PC-3 (cell line): ENCODE data around the gene DYNLRB2. TPM values are rescaled to one million over a fixed set of nuclear protein-coding genes. Genes with fewer than 3 reads are reported as not detected.
A peak's percentile ranks its signal among the peaks of the same experiment; 100 is the strongest.

Source experiments
- ATAC-seq: fragments of 200-7000 bp; cut with Tn5 transposase; 2 replicates; pipeline ENCODE4 v1.9.1; 2020; ENCODE audit warnings: mild to moderate bottlenecking, moderate library complexity
- BruUV-seq: library from RNA; stranded (reverse); fragments of 400-500 nt; replicated peaks from 2 replicates; lab custom pipeline; 2021; lab: Mats Ljungman, UMichigan
- CTCF ChIA-PET: fragments of 300-600 bp; sonication (Branson Sonifier 250); formaldehyde crosslinking; loops from one replicate; lab custom pipeline; 2022; ENCODE audit warnings: antibody characterized with exemption; lab: Charles Lee
- POLR2A ChIA-PET: fragments of 300-600 bp; sonication (Branson Sonifier 250); formaldehyde crosslinking; loops from one replicate; lab custom pipeline; 2022; ENCODE audit warnings: antibody characterized with exemption; ENCODE audit not compliant: unreplicated experiment; lab: Charles Lee
- DNase-seq: peaks from one replicate; pipeline ENCODE4 v3.0.0-alpha.2; 2015
- H2AFZ ChIP-seq: fragments of 300-600 bp; sonication (generic); 2 replicates; pipeline ENCODE4 v1.6.0; 2016; ENCODE audit warnings: antibody characterized with exemption, low read length
- H3F3A ChIP-seq: fragments of 300-600 bp; sonication (generic); one replicate; pipeline ENCODE4 v1.6.0; 2017; ENCODE audit warnings: antibody characterized with exemption, low read length, control low read depth, mild to moderate bottlenecking; ENCODE audit not compliant: unreplicated experiment
- H3K27ac ChIP-seq: fragments of 300-600 bp; sonication (generic); 2 replicates; pipeline ENCODE4 v1.5.1; 2016; ENCODE audit warnings: mild to moderate bottlenecking, low read length
- H3K27me3 ChIP-seq: fragments of 300-600 bp; sonication (generic); 2 replicates; pipeline ENCODE4 v1.6.1; 2016; ENCODE audit warnings: low read length, mixed read lengths
- H3K36me3 ChIP-seq: fragments of 300-600 bp; sonication (generic); 2 replicates; pipeline ENCODE4 v1.6.1; 2016; ENCODE audit warnings: low read depth, mixed run types, low read length, mixed read lengths
- H3K4me1 ChIP-seq: fragments of 300-600 bp; sonication (generic); 2 replicates; pipeline ENCODE4 v1.5.1; 2016; ENCODE audit warnings: low read length; ENCODE audit not compliant: insufficient read depth
- H3K4me2 ChIP-seq: fragments of 300-600 bp; sonication (generic); 2 replicates; pipeline ENCODE4 v1.6.0; 2016; ENCODE audit warnings: low read length
- H3K4me3 ChIP-seq: fragments of 300-600 bp; sonication (generic); 2 replicates; pipeline ENCODE4 v1.5.1; 2016; ENCODE audit warnings: mild to moderate bottlenecking, low read length, mixed read lengths
- H3K79me2 ChIP-seq: fragments of 300-600 bp; sonication (generic); 2 replicates; pipeline ENCODE4 v1.6.1; 2017; ENCODE audit warnings: low read length, mixed read lengths
- H3K9ac ChIP-seq: fragments of 300-600 bp; sonication (generic); 2 replicates; pipeline ENCODE4 v1.6.0; 2016; ENCODE audit warnings: mild to moderate bottlenecking, low read length
- H3K9me2 ChIP-seq: fragments of 300-600 bp; sonication (generic); replicated peaks from 2 replicates; pipeline ENCODE4 v1.6.1; 2016; ENCODE audit warnings: mixed run types, low read length, mixed read lengths
- H3K9me3 ChIP-seq: fragments of 300-600 bp; sonication (generic); 2 replicates; pipeline ENCODE4 v1.6.1; 2016; ENCODE audit warnings: low read length, mixed read lengths
- H4K20me1 ChIP-seq: fragments of 300-600 bp; sonication (generic); 2 replicates; pipeline ENCODE4 v1.6.1; 2016; ENCODE audit warnings: low read length, mixed read lengths
- EZH2 ChIP-seq: fragments of 300-600 bp; sonication (generic); IDR thresholded peaks from one replicate; pipeline ENCODE4 v1.6.1; 2017; ENCODE audit warnings: antibody characterized with exemption, mild to moderate bottlenecking, low read length; ENCODE audit not compliant: unreplicated experiment
- EZH2phosphoT487 ChIP-seq: fragments of 300-600 bp; sonication (generic); IDR thresholded peaks from 2 replicates; pipeline ENCODE4 v1.6.1; 2018; ENCODE audit warnings: mild to moderate bottlenecking, antibody characterized with exemption, low read length, borderline replicate concordance
- intact Hi-C: fragments of 100-400 bp; cut with micrococcal nuclease; formaldehyde crosslinking; loops from 2 replicates; pipeline ENCODE4 v1.9.0; 2023
- total RNA-seq: library from RNA; depleted of rRNA; stranded (reverse); fragments of >200 nt; gene quantifications from 2 replicates; pipeline ENCODE4 v1.2.3, GENCODE V29; 2014
- TF ChIP-seq, protein P1 (sequence below): fragments of 300-600 bp; sonication (generic); conservative IDR thresholded peaks from 2 replicates; pipeline ENCODE4 v1.5.1; 2017; ENCODE audit warnings: antibody characterized with exemption, low read depth, mild to moderate bottlenecking, low read length

DYNLRB2 gene
- total RNA-seq, 1 experiment from 2014 or later: 1.3 TPM

GRCh38 chr16:80546249-80546648 is 5.5 kb downstream of the DYNLRB2 start:
- H3F3A ChIP-seq: no peaks in the 10 kb centered on the region
- H3K79me2 ChIP-seq: no peaks in the 10 kb centered on the region
- no peak for TF ChIP-seq EZH2
- TF ChIP-seq EZH2phosphoT487: no peak
- TF ChIP-seq, protein P1, sequence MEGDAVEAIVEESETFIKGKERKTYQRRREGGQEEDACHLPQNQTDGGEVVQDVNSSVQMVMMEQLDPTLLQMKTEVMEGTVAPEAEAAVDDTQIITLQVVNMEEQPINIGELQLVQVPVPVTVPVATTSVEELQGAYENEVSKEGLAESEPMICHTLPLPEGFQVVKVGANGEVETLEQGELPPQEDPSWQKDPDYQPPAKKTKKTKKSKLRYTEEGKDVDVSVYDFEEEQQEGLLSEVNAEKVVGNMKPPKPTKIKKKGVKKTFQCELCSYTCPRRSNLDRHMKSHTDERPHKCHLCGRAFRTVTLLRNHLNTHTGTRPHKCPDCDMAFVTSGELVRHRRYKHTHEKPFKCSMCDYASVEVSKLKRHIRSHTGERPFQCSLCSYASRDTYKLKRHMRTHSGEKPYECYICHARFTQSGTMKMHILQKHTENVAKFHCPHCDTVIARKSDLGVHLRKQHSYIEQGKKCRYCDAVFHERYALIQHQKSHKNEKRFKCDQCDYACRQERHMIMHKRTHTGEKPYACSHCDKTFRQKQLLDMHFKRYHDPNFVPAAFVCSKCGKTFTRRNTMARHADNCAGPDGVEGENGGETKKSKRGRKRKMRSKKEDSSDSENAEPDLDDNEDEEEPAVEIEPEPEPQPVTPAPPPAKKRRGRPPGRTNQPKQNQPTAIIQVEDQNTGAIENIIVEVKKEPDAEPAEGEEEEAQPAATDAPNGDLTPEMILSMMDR: no peak
- H3K9me2 ChIP-seq: no peaks in the 10 kb centered on the region
- no peaks in the 10 kb centered on the region for H3K27me3 ChIP-seq
- H3K4me2 ChIP-seq: no peak overlapping the region
- no peak overlapping the region for H3K27ac ChIP-seq
- H3K36me3 ChIP-seq: no peaks in the 10 kb centered on the region
- no peak for DNase-seq
- intact Hi-C loops: no loop called here
- H3K9ac ChIP-seq: no peak overlapping the region
- no TSS peak for BruUV-seq
- no peak for ATAC-seq
- no peak overlapping the region for H3K4me3 ChIP-seq
- H4K20me1 ChIP-seq: no peaks in the 10 kb centered on the region
- no peaks in the 10 kb centered on the region for H3K9me3 ChIP-seq
- H3K4me1 ChIP-seq: peaks cover 24% of the 10 kb centered on the region
- ChIA-PET POLR2A (no interaction called here), CTCF (no interaction called here)
- H2AFZ ChIP-seq: no peak overlapping the region

DNA sequence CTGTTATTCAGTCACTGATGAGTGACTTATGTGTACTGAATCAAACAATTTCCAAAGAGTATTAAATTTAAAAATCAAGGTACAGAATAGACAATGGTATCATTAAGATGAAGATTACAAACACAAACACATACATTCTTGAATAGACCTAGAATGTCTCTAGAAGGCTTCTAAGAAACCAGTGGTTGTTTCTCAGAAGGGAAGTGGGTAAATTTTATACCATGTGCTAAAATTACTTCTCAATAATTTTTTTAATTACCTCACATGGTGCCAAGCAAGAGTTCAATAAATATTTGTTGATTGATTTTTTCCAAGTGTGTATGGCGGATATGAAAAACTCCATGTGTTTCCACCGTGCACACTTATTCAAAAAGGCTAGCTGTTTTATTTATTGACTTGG is 6.4 kb downstream of the DYNLRB2 start:
- Histone ChIP-seq H3K4me3 (no peak overlapping the region), H3K27me3 (no peaks in the 10 kb centered on the region), H4K20me1 (no peaks in the 10 kb centered on the region), H3K9me3 (no peaks in the 10 kb centered on the region), H2AFZ (no peak overlapping the region), H3K9ac (no peak overlapping the region), H3K79me2 (no peaks in the 10 kb centered on the region), H3K4me1 (peaks cover 24% of the 10 kb centered on the region), H3K36me3 (no peaks in the 10 kb centered on the region), H3K4me2 (no peak overlapping the region), H3F3A (no peaks in the 10 kb centered on the region), H3K27ac (peak overlapping the region; percentile 18; the same call in 1 of the 2 replicates), H3K9me2 (no peaks in the 10 kb centered on the region)
- ATAC-seq (no peak), DNase-seq (no peak)
- TF ChIP-seq, protein P1: no peak
- TF ChIP-seq EZH2 (no peak), EZH2phosphoT487 (no peak)
- intact Hi-C loops: no loop called here
- CTCF ChIA-PET: no interaction called here
- BruUV-seq: no TSS peak
- POLR2A ChIA-PET: no interaction called here

DNA sequence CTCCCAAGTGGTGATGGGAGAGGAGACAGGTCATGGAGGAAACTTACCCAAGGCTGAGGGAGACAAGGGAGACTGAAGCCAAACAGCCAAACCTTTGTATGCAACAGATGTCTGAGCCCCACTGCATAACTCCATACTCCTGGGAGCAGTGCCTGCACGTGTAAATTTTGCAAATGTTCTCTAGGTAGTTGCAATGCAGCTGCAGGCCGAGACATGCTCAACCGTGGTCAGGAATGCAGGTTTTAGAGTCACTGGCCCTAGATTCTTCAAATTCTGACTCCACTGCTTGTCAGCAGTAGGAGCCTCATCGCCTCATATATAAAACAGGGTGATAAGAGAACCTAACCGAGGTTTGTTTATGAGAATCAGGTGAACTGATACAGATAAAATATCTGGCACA is 11.5 kb downstream of the DYNLRB2 start:
- Histone ChIP-seq H3F3A (no peaks in the 10 kb centered on the region), H3K27ac (no peak overlapping the region), H3K4me2 (no peak overlapping the region), H4K20me1 (no peaks in the 10 kb centered on the region), H2AFZ (no peak overlapping the region), H3K4me1 (peaks cover 4% of the 10 kb centered on the region; the same call in 1 of the 2 replicates), H3K79me2 (no peaks in the 10 kb centered on the region), H3K9me2 (no peaks in the 10 kb centered on the region), H3K36me3 (no peaks in the 10 kb centered on the region), H3K27me3 (no peaks in the 10 kb centered on the region), H3K9me3 (no peaks in the 10 kb centered on the region), H3K9ac (no peak overlapping the region), H3K4me3 (no peak overlapping the region)
- intact Hi-C loops: no loop called here
- ChIA-PET CTCF (no interaction called here), POLR2A (no interaction called here)
- ATAC-seq: no peak
- BruUV-seq: no TSS peak
- TF ChIP-seq, protein P1: no peak
- TF ChIP-seq EZH2phosphoT487 (no peak), EZH2 (no peak)
- no peak for DNase-seq
